Measurements from ENCODE around the gene MAGEC1. TPM values are rescaled to one million over a fixed set of nuclear protein-coding genes. Genes with fewer than 3 reads are reported as not detected.

MAGEC1 gene
- total RNA-seq, 1 donor, result not detected

GRCh38 chrX:141936080-141936479 is 32.4 kb downstream of the MAGEC1 start:
- DNase-seq (ENCODE audit: low read depth), result no peak
- no peak overlapping the region for H3K4me3 ChIP-seq (ENCODE audit: low read depth, low read length)
- no peak for TF ChIP-seq CTCF (IDR thresholded peaks at IDR 0.05; ENCODE audit: insufficient read depth, low read length)

- no peak for DNase-seq (ENCODE audit: low read depth)
- H3K4me3 ChIP-seq (ENCODE audit: low read depth, low read length), result no peak overlapping the region
- no peak for TF ChIP-seq CTCF (IDR thresholded peaks at IDR 0.05; ENCODE audit: insufficient read depth, low read length)
Measured at GRCh38 chrX:141941234-141941633, 37.5 kb downstream of the MAGEC1 start.

- no peak for TF ChIP-seq CTCF (IDR thresholded peaks at IDR 0.05; ENCODE audit: insufficient read depth, low read length)
- no peak overlapping the region for H3K4me3 ChIP-seq (ENCODE audit: low read depth, low read length)
- DNase-seq (ENCODE audit: low read depth), result no peak
Measured at GRCh38 chrX:141945426-141945825, 41.7 kb downstream of the MAGEC1 start.

DNA sequence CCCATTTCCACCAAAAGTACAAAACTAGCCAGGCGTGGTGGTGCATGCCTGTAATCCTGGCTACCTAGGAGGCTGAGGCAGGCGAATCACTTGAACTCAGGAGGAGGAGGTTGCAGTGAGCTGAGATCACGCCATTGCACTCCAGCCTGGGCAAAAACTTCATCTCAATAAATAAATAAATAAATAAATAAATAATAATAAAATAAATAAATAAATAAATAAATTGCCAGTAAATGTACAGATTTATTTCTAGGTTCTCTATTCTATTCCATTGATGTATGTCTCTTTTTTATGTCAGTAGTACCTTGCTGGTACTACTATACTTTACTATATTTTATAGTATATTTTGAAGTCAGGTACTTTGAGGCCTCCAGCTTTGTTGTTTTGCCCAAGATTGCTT is 43.7 kb downstream of the MAGEC1 start:
- H3K4me3 ChIP-seq (ENCODE audit: low read depth, low read length), result no peak overlapping the region
- no peak for DNase-seq (ENCODE audit: low read depth)
- TF ChIP-seq CTCF (IDR thresholded peaks at IDR 0.05; ENCODE audit: insufficient read depth, low read length), result no peak

DNA sequence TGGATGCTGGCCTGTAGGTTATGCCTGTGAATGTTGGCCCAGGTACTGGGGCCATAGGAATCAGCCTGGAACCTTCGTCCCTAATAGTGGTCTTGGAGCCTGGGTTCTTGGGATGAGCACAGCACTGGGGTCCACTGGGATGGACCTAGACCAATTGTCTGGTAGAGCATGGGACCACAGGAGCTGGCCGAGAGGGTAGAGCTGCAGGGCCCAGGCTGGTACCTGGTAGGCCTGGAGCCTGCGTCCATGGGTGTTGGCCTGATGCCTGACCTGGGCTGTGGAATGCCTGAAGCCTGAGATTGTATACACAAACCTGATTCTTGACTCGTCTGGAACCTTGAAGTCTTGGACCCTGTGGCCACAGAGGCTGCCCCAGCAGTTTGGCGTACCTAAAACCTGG is 48.9 kb downstream of the MAGEC1 start:
- TF ChIP-seq CTCF (IDR thresholded peaks at IDR 0.05; ENCODE audit: insufficient read depth, low read length), result no peak
- no peak for DNase-seq (ENCODE audit: low read depth)
- H3K4me3 ChIP-seq (ENCODE audit: low read depth, low read length), result no peak overlapping the region

DNA sequence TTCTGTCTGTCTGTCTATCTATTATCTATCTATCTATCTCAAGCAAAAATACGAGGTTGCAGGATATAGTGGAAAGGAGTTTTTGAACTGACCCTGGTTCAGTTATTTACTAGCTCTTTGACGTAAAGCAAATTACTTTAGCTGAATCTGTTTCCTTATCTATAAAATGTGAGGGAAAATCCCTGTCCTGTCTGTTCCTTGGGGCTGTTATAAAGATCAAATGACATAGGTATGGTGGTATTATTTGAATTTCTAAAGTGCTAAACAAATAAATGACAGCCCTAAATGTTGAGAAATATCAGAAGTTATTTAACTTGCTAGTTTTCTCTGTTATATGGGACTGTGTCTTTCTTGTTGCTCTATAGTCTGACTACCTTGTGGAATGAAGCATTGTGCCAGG is 55.0 kb downstream of the MAGEC1 start:
- H3K4me3 ChIP-seq (ENCODE audit: low read depth, low read length), result no peak overlapping the region
- DNase-seq (ENCODE audit: low read depth), result no peak
- TF ChIP-seq CTCF (IDR thresholded peaks at IDR 0.05; ENCODE audit: insufficient read depth, low read length), result no peak

Other genes starting within 250 kb of the MAGEC1 start
- not detected in 2 replicates for gene SPANXD, start 205.2 kb upstream of the MAGEC1 start, total RNA-seq (ENCODE audit: low replicate concordance)
- gene MAGEC3, start 65.6 kb upstream of the MAGEC1 start, total RNA-seq (ENCODE audit: low replicate concordance), result 0.27 TPM in 1 of 2 replicates, not detected in the other

All from fibroblast of the aortic adventitia (primary cell).